Peyer's patch (tissue), 4 donors: Measurements from ENCODE around the gene EIF4EBP2.

Experiments used
- CTCF ChIP-seq, 6 experiments: fragments of 450-650 bp in 4 of 6; fragments of 200-600 bp in 2 of 6; sonication (generic) in 1 of 6; IDR thresholded peaks; one replicate each; pipeline ENCODE4 v1.5.1; 2017 to 2019; ENCODE audit warnings: antibody characterized with exemption in 6 of 6, mild to moderate bottlenecking in 3 of 6, moderate library complexity in 1 of 6
- POLR2A ChIP-seq, 2 donors: fragments of 450-650 bp; IDR thresholded peaks; one replicate each; pipeline ENCODE4 v1.5.1; 2017; ENCODE audit warnings: antibody characterized with exemption in 2 of 2, mild to moderate bottlenecking in 2 of 2, moderate library complexity in 2 of 2

GRCh38 chr10:70360215-70360614, 43.7 kb upstream of the EIF4EBP2 start:
- TF ChIP-seq CTCF (IDR thresholded peaks at IDR 0.05) (no peak), POLR2A (IDR thresholded peaks at IDR 0.05) (no peak)
